IMR-90 (cell line): ENCODE results near the gene LRCH3. TPM values are rescaled to one million over a fixed set of nuclear protein-coding genes. Genes with fewer than 3 reads are reported as not detected.

Source experiments
- ATAC-seq: fragments of 200-7000 bp; cut with Tn5 transposase; 2 replicates; pipeline ENCODE4 v1.9.1; 2020; ENCODE audit warnings: low read depth, mild to moderate bottlenecking, moderate library complexity
- BruUV-seq: library from RNA; stranded (reverse); fragments of 400-500 nt; replicated peaks from 2 replicates; lab custom pipeline; 2021; lab: Mats Ljungman, UMichigan
- CTCF ChIA-PET: fragments of 300-600 bp; formaldehyde crosslinking; extraction: SDS; loops from one replicate; lab custom pipeline; 2021; ENCODE audit warnings: antibody characterized with exemption; lab: Yijun Ruan, JAX
- POLR2A ChIA-PET: fragments of 300-600 bp; sonication (Branson Sonifier 250); formaldehyde crosslinking; loops from one replicate; lab custom pipeline; 2022; ENCODE audit warnings: antibody characterized with exemption; ENCODE audit not compliant: unreplicated experiment; lab: Charles Lee
- DNase-seq: peaks from one replicate; pipeline ENCODE4 v3.0.0; 2013
- H2AFZ ChIP-seq: replicated peaks from 2 replicates; pipeline ENCODE3; 2013; ENCODE audit warnings: low read length, mild to moderate bottlenecking; ENCODE audit not compliant: poor library complexity
- H2AK5ac ChIP-seq: 2 replicates; pipeline ENCODE4 v1.6.1; 2013; ENCODE audit warnings: low read depth, low read length, inconsistent platforms
- H2AK9ac ChIP-seq: replicated peaks from 2 replicates; pipeline ENCODE3; 2013; ENCODE audit warnings: mild to moderate bottlenecking, low read depth, low read length, moderate library complexity; ENCODE audit not compliant: poor library complexity
- H2BK120ac ChIP-seq: 2 replicates; pipeline ENCODE4 v1.6.1; 2013; ENCODE audit warnings: low read depth, low read length, inconsistent platforms
- H2BK15ac ChIP-seq: 3 replicates; pipeline ENCODE4 v1.6.1; 2013; ENCODE audit warnings: low read depth, low read length, inconsistent platforms
- H2BK20ac ChIP-seq: 2 replicates; pipeline ENCODE4 v1.6.1; 2013; ENCODE audit warnings: low read depth, mild to moderate bottlenecking, inconsistent platforms, low read length, moderate library complexity
- H2BK5ac ChIP-seq: 2 replicates; pipeline ENCODE4 v1.6.1; 2013; ENCODE audit warnings: mild to moderate bottlenecking, low read depth, low read length, inconsistent platforms; ENCODE audit not compliant: poor library complexity, severe bottlenecking
- H3K14ac ChIP-seq: replicated peaks from 2 replicates; pipeline ENCODE4 v1.6.1; 2013; ENCODE audit warnings: low read depth, low read length, inconsistent platforms
- H3K18ac ChIP-seq: 2 replicates; pipeline ENCODE4 v1.6.1; 2013; ENCODE audit warnings: low read depth, low read length, control low read depth
- H3K23ac ChIP-seq: 2 replicates; pipeline ENCODE4 v1.6.1; 2013; ENCODE audit warnings: low read depth, low read length, inconsistent platforms
- H3K27ac ChIP-seq: 2 replicates; pipeline ENCODE4 v1.5.1; 2013; ENCODE audit warnings: mild to moderate bottlenecking, control low read depth, low read length; ENCODE audit not compliant: insufficient read depth
- H3K27me3 ChIP-seq: 2 replicates; pipeline ENCODE4 v1.6.1; 2013; ENCODE audit warnings: low read length; ENCODE audit not compliant: control insufficient read depth, insufficient read depth
- H3K36me3 ChIP-seq: 2 replicates; pipeline ENCODE4 v1.6.1; 2013; ENCODE audit warnings: low read length, mixed read lengths; ENCODE audit not compliant: control insufficient read depth, insufficient read depth
- H3K4ac ChIP-seq: 2 replicates; pipeline ENCODE4 v1.6.1; 2013; ENCODE audit warnings: low read depth, low read length, inconsistent platforms
- H3K4me1 ChIP-seq: 2 replicates; pipeline ENCODE4 v1.6.1; 2013; ENCODE audit warnings: low read length, mixed read lengths; ENCODE audit not compliant: control insufficient read depth, insufficient read depth
- H3K4me2 ChIP-seq: 2 replicates; pipeline ENCODE4 v1.6.1; 2013; ENCODE audit warnings: low read depth, mild to moderate bottlenecking, control low read depth, low read length, moderate library complexity
- H3K4me3 ChIP-seq: 2 replicates; pipeline ENCODE4 v1.5.1; 2013; ENCODE audit warnings: low read depth, mild to moderate bottlenecking, control low read depth, low read length, moderate library complexity; ENCODE audit not compliant: insufficient read depth
- H3K56ac ChIP-seq: 2 replicates; pipeline ENCODE4 v1.6.1; 2013; ENCODE audit warnings: low read length, inconsistent platforms; ENCODE audit not compliant: insufficient read depth; ENCODE audit errors: extremely low read depth
- H3K79me1 ChIP-seq, 2 experiments: 2 replicates each; pipeline ENCODE4 v1.6.1; 2013; ENCODE audit warnings: low read length in 2 of 2, inconsistent platforms in 1 of 2, low read depth in 1 of 2
- H3K9ac ChIP-seq: 2 replicates; pipeline ENCODE4 v1.6.1; 2013; ENCODE audit warnings: low read depth, low read length, control low read depth
- H3K9me1 ChIP-seq: 2 replicates; pipeline ENCODE4 v1.6.1; 2013; ENCODE audit warnings: low read length, inconsistent platforms; ENCODE audit not compliant: insufficient read depth
- H3K9me3 ChIP-seq: 2 replicates; pipeline ENCODE4 v1.6.1; 2013; ENCODE audit warnings: low read length; ENCODE audit not compliant: control insufficient read depth, insufficient read depth
- H4K20me1 ChIP-seq: 2 replicates; pipeline ENCODE4 v1.6.1; 2013; ENCODE audit warnings: low read length, inconsistent platforms; ENCODE audit not compliant: insufficient read depth
- H4K5ac ChIP-seq: 2 replicates; pipeline ENCODE4 v1.6.1; 2013; ENCODE audit warnings: mild to moderate bottlenecking, low read depth, low read length, control low read depth
- H4K8ac ChIP-seq, 2 experiments: 2 replicates each; pipeline ENCODE4 v1.6.1; 2013; ENCODE audit warnings: low read depth in 2 of 2, low read length in 2 of 2, control low read depth in 1 of 2, inconsistent platforms in 1 of 2
- H4K91ac ChIP-seq: 2 replicates; pipeline ENCODE4 v1.6.1; 2013; ENCODE audit warnings: low read depth, low read length, inconsistent platforms; ENCODE audit not compliant: insufficient read depth
- CEBPB ChIP-seq: IDR thresholded peaks from 2 replicates; pipeline ENCODE4 v1.6.1; 2012; ENCODE audit warnings: low read depth, low read length, improper control_type of control experiment
- ELK1 ChIP-seq: fragments of 150-350 bp; IDR thresholded peaks from 2 replicates; pipeline ENCODE4 v1.6.1; 2016; ENCODE audit warnings: low read depth, mild to moderate bottlenecking, low read length, moderate library complexity, borderline replicate concordance
- MAFK ChIP-seq: IDR thresholded peaks from 2 replicates; pipeline ENCODE4 v1.6.1; 2012; ENCODE audit warnings: low read depth, low read length, improper control_type of control experiment
- MXI1 ChIP-seq: IDR thresholded peaks from 2 replicates; pipeline ENCODE4 v1.6.1; 2012; ENCODE audit warnings: low read depth, mild to moderate bottlenecking, low read length, moderate library complexity, borderline replicate concordance
- NFE2L2 ChIP-seq: fragments of 150-350 bp; IDR thresholded peaks from 2 replicates; pipeline ENCODE4 v1.6.1; 2016; ENCODE audit warnings: low read depth, mild to moderate bottlenecking, low read length
- POLR2A ChIP-seq: IDR thresholded peaks from 2 replicates; pipeline ENCODE4 v1.6.1; 2012; ENCODE audit warnings: mild to moderate bottlenecking, low read depth, low read length
- RAD21 ChIP-seq: IDR thresholded peaks from 2 replicates; pipeline ENCODE4 v1.6.1; 2012; ENCODE audit warnings: low read length, improper control_type of control experiment
- RFX5 ChIP-seq: IDR thresholded peaks from 2 replicates; pipeline ENCODE4 v1.8.0; 2012; ENCODE audit warnings: low read depth, mild to moderate bottlenecking, low read length, moderate library complexity
- SMC3 ChIP-seq: fragments of 150-350 bp; IDR thresholded peaks from 2 replicates; pipeline ENCODE4 v1.6.1; 2016; ENCODE audit warnings: low read depth, mild to moderate bottlenecking, antibody characterized with exemption, low read length, moderate library complexity
- USF2 ChIP-seq: fragments of 150-350 bp; IDR thresholded peaks from 2 replicates; pipeline ENCODE4 v1.6.1; 2017; ENCODE audit warnings: mild to moderate bottlenecking, antibody characterized with exemption, low read length, low read depth
- WGBS, 2 experiments: methylation state at CpG; one replicate each; pipeline versions ENCODE4 v1.1.5 to v1.1.7; 2013; ENCODE audit warnings: missing lambda C conversion rate in 2 of 2; ENCODE audit not compliant: insufficient read length in 1 of 2; ENCODE audit errors: extremely low coverage in 2 of 2; 5-methylcytosine and 5-hydroxymethylcytosine counted together
- dilution Hi-C: fragments of 300-500 bp; cut with HindIII; formaldehyde crosslinking; loops from one replicate; pipeline ENCODE4 v1.14.3; 2018; ENCODE audit warnings: low sequenced_read_pairs; ENCODE audit not compliant: unreplicated experiment
- in situ Hi-C: fragments of 300-500 bp; cut with MboI; formaldehyde crosslinking; loops from 3 replicates; pipeline ENCODE4 v1.14.3; 2019; ENCODE audit warnings: low sequenced_read_pairs, inconsistent platforms, mixed read lengths
- intact Hi-C: fragments of 100-400 bp; cut with micrococcal nuclease; formaldehyde crosslinking; loops from 2 replicates; pipeline ENCODE4 v1.10.0; 2022
- polyA plus RNA-seq, 3 experiments: library from polyadenylated mRNA; depleted of rRNA; stranded (reverse); fragments of >200 nt; gene quantifications; 2 replicates each; pipeline ENCODE4 v1.2.3, GENCODE V29; 2012; ENCODE audit warnings: low replicate concordance in 1 of 3
- total RNA-seq: library from RNA; depleted of rRNA; stranded (reverse); fragments of >200 nt; gene quantifications from 2 replicates; pipeline ENCODE4 v1.2.3, GENCODE V29; 2012

The LRCH3 gene
- total and polyA plus RNA-seq, 2 of the 4 experiments (the other 2 are of a cell fraction) = 28.5 to 40.5 TPM

GRCh38 chr3:197888511-197888910, 97.5 kb downstream of the LRCH3 start:
- Histone ChIP-seq H3K27ac (no peak overlapping the region), H4K8ac (no peak overlapping the region), H3K27me3 (no peaks in the 10 kb centered on the region), H2BK5ac (no peak overlapping the region), H3K14ac (no peak overlapping the region), H2AK5ac (no peak overlapping the region), H3K36me3 (peaks cover 10% of the 10 kb centered on the region), H2BK20ac (no peak overlapping the region), H2BK15ac (no peak overlapping the region), H2AK9ac (no peak overlapping the region), H3K4ac (no peak overlapping the region), H2AFZ (no peak overlapping the region), H4K91ac (no peak overlapping the region), H3K9me1 (no peaks in the 10 kb centered on the region), H3K9ac (no peak overlapping the region), H3K56ac (no peak overlapping the region), H3K9me3 (no peaks in the 10 kb centered on the region), H3K4me2 (no peak overlapping the region), H3K4me1 (no peaks in the 10 kb centered on the region), H4K5ac (no peak overlapping the region), H2BK120ac (no peak overlapping the region), H3K18ac (no peak overlapping the region), H3K4me3 (no peak overlapping the region), H4K20me1 (no peaks in the 10 kb centered on the region), H3K79me1 (no peaks in the 10 kb centered on the region), H3K23ac (no peak overlapping the region)
- WGBS, 2 experiments = no CpG with 5 or more reads among the region's 1 CpG
- TF ChIP-seq NFE2L2 (no peak), USF2 (no peak), CEBPB (no peak), RAD21 (no peak), MAFK (no peak), RFX5 (no peak), POLR2A (no peak), MXI1 (no peak), ELK1 (no peak), SMC3 (no peak)
- no peak for ATAC-seq
- ChIA-PET POLR2A (no interaction called here), CTCF (interaction anchor here (1.0 kb wide), 1 partner anchor 17 kb away, joined by 3 read pairs; no protein-coding TSS in a partner anchor)
- DNase-seq = no peak
- dilution Hi-C loops (no loop called here), intact Hi-C loops (no loop called here), in situ Hi-C loops (no loop called here)
- no TSS peak for BruUV-seq
